Stimulated activated CD8-positive, alpha-beta memory T cell treated with anti-CD3 and anti-CD28 coated beads, Interleukin-4, amount 100 ng/mL, for 1 hour (primary cell): Measurements from ENCODE around the gene ADAMTS2.

Experiments used
- DNase-seq, 2 donors: peaks; one replicate each; pipeline ENCODE4 v3.0.0-alpha.2; 2020; ENCODE audit warnings: low read depth in 2 of 2, low spot score in 1 of 2

ADAMTS2 gene

DNA sequence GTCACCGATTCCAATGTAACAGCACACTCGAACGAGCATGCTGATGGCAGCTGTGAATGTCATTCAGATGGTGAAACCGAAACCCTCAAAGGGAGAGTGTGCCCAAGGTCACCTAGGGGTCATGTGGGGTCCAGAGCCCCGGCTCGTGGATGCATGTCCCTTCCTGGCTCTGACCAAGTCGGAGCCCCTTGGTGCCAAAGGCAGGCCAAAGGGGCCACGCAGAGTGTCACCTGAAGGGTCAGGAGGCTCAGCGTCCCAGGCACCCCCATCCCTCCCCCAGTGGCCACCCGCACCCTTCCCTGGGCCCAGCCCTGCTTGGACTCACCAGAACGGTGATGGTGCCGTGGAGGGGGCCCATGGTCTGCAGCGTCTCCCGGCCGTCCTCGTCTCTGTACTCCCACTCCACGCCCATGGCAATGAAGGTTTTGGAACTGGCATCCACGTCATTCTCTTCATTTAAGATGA is 215.6 kb downstream of the ADAMTS2 start:
- DNase-seq = no peak

DNA sequence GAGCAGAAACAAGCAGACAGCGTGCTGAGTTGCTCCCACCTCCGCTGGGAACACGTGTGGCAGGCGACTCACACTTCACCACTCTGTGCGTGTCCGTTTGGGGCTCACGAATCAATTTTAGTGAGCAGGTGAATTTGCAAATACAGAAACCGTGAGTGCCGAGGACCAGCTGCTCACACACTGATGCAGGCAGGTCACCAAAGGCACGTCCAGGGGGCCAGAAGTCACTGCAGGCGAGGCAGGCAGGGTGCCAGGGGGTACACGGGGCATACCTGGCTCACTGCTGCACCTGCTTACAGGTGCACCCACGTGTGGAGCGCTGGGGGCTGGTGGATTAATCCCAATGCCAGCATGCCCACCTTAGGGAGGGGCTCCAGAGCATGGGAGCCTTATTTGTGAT is 216.3 kb downstream of the ADAMTS2 start:
- DNase-seq = no peak

- no peak for DNase-seq
Measured at GRCh38 chr5:179128041-179128365, 217.3 kb downstream of the ADAMTS2 start.

GRCh38 chr5:179127136-179128040 is 217.9 kb downstream of the ADAMTS2 start:
- no peak for DNase-seq

DNA sequence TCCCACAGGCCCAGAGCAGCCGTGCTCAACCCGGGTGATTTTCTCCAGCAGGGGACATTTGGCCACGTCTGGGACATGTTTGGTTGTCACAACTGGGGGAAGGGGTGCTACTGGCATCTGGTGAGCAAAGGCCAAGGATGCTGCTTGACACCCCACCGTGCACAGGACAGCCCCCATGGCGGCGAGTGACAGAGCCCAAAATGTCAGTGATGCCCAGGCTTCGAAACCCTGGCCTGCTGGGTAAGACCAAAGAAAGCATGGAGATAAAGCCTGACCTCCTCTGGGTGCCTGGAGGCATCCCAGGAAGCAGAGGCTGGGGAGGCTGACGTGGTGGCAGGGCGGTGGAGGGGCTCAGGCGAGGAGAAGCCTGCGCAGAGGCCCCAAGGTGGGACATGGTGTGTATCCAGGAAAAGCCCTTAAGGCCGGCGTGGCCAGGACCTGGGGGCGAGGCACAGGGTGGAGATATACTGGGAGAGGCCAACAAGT is 218.7 kb downstream of the ADAMTS2 start:
- DNase-seq = no peak

- DNase-seq = no peak
Measured at GRCh38 chr5:179125789-179126505, 219.3 kb downstream of the ADAMTS2 start.

GRCh38 chr5:179124853-179125788 is 220.1 kb downstream of the ADAMTS2 start:
- DNase-seq = no peak

DNA sequence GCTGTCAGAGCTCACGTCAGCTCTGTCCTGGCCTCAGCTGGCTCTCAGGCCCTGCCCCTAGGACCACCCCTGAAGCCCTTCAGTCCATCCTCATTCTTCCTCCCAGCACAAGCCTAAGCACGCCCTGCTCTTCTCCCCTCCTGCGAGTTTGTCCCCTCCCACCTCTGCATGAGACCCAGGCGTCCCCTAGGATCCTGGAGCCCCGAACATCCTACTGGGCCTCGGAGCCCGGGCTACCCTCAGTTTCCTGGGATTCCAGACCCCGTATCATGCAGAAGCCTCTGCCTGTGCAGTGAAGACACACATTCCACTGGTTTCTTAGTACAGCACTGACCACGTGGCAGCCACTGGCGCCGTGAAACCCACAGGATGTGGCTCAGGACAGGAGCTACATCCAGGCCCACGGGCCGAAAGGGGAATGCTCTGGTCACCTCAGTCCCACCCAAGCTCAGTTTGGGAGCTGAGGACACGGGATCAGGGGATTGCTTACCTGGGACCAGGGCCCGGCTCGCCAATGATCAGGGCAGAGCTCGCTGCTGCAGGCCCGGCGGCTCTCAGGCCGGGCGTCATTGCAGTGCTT is 220.9 kb downstream of the ADAMTS2 start:
- no peak for DNase-seq

DNA sequence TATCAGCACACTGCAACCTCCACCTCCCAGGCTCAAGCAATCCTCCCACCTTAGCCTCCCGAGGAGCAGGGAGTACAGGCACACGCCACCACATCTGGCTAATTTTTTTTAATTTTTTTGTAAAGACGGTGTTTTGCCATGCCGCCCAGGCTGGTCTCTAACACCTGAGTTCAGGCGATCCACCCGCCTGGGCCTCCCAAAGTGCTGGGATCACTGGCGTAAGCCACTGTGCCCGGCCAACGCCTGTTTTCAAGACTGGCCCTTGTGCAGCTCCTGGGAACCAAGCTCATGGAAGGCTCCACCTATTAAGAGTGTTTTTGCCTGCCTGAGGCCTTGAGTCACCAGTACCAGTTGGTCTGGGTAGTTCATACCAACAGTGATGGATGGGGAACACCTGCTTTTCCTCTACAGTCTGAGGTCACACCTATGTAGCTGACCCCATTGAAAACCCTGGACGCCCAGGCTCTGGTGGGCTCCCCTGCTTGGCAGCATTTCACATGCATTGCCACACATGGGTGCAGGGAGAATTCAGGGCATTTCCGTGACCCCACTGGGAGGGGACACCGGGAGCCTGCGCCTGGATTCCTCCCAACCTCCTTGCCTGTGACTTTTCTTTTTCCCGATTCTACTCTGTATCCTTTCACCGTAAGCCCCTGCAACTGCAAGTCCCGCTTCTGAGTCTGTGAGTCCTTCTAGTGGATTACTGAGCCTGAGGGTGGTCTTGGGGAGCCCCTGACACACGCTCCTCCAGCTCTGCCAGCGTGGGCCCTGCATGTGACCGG is 221.6 kb downstream of the ADAMTS2 start:
- no peak for DNase-seq

- DNase-seq = no peak
Measured at GRCh38 chr5:179123109-179123426, 222.2 kb downstream of the ADAMTS2 start.

GRCh38 chr5:179122411-179123108 is 222.7 kb downstream of the ADAMTS2 start:
- DNase-seq = no peak

GRCh38 chr5:179121667-179122111 is 223.6 kb downstream of the ADAMTS2 start:
- no peak for DNase-seq

DNA sequence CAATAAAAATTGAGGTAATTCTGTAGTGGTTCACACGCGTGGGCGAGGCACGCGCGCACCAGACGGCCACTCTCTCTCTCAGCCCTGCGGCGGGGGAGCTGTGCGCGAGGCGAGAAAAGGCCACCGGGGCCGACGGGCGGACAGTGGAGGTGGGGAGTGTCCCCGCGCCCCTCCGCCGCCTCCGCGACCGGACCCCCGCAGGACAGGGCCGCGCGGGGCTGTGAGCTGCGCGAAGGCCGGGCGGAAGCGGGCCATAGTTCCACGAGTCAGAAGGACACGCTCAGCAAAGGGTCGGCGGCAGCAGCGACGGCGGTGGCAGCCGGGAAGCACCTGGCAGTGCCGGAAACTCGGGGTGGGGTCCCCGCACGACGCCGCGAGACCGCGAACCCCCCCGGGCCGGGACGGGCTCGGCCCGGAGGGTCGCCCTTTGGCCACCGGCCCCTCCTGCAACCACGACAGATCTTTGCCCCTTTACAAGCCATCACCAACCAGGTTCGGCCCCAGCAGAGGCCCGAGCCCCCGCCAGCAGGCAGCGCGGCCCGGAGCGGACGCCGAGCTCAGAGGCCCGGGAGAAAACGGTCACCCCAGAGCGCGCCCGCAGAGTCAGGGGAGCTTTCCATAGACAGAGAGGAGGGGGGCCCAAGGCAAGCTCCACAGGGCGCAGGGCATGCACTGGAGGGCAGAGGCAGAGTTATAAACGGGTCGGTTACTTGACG is 224.2 kb downstream of the ADAMTS2 start:
- DNase-seq = no peak

GRCh38 chr5:179120421-179120861 is 224.8 kb downstream of the ADAMTS2 start:
- no peak for DNase-seq

DNA sequence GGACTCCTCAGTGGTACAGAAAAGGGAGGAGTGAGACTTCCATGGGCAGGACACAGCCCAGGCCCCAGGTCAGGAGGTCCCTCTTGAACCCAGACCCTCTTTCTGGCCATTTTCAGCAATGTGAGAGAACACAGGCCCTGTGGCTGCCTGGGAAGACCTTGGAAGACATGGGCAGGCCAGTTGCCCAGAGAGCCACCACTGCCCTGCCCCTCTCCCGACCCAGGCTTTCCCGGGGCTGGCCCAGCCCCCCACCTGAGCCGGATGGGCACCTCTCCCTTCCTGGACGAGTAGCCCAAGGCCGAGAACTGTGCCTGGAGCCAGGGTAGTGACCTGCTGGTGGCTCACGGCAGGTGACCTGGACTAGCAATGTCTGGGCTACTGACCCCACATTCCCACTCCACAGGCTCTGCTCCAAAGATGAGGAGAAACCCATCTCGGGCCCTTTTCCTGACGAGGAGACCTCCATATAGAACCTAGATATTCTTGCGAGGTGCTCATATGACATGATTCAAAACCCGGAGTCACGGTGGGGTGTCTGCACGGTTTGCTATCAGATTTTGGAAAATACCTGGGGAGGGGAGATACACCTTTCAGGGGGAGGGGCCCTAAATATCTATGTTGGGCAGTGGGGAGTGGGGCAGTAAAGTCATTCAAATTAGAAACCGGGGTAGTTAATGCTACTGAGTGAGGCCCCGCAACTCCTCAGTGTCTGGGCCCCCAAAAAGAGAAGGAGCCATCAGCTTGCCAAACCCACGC is 225.7 kb downstream of the ADAMTS2 start:
- DNase-seq = no peak

DNA sequence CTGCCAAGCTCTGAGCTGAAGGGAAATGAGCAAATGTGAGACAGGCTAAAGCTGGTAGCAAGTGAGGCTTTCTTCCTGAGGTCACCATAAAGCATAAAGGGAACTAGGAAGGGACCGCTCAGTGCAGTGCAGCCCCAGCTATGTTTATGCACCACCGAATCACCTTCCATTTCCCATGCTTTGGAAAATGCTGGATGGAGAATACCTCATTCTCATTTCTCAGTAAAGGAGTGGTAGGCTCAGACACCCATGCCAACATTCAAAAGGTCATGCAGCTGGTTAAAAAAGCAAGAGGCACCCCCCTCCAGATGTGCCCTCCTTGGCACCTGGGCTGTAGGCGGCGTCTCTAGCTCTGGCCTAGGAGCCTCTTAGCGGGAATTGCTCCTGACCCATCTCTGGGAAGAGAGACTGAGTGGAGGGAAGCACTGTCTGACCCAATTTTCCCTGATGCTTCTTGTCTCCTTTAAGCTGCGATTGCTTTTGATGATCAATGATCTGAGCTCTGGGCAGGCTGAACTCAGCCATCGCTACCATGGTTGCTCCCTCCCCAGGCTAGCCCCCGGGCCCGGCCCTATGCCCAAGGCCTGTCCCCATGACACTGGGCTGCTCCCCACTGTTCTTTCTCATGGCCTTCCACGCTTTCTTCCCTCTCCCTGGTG is 226.4 kb downstream of the ADAMTS2 start:
- no peak for DNase-seq

DNA sequence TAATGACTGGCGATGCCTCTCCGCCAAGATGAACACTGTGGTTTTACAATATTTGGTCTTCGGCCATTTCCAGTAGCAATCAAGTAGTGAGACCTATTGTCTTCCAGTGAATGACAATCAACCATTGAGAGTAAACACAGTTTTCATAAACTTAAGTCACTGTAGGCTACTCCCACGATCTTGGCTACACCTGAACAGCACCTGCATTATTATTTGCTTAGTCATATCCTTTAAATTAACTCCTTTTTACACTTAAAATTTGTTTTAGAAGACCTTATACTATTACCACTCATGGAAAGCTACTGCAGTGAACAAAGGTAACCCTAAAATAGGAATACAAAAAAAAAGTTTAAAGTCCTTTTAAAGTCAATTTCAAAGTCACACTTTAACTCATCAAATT is 226.9 kb downstream of the ADAMTS2 start:
- DNase-seq = no peak
